Lower leg skin (tissue), 4 donors: Measurements from ENCODE around the gene JPT1. TPM values are rescaled to one million over a fixed set of nuclear protein-coding genes. Genes with fewer than 3 reads are reported as not detected.

Source experiments
- DNase-seq, 2 donors: peaks; one replicate each; pipeline ENCODE4 v3.0.0-alpha.2; 2019; ENCODE audit warnings: low spot score in 2 of 2
- H3K4me3 ChIP-seq: fragments of 200-600 bp; sonication (generic); 2 replicates; pipeline ENCODE4 v1.5.1; 2017; ENCODE audit warnings: mild to moderate bottlenecking, low read depth; ENCODE audit not compliant: poor library complexity, severe bottlenecking
- CTCF ChIP-seq, 3 donors: fragments of 450-650 bp; IDR thresholded peaks; one replicate each; pipeline ENCODE4 v1.5.1; 2016; ENCODE audit warnings: antibody characterized with exemption in 3 of 3, mild to moderate bottlenecking in 3 of 3, moderate library complexity in 2 of 3
- POLR2A ChIP-seq, 2 donors: fragments of 450-650 bp; IDR thresholded peaks; one replicate each; pipeline ENCODE4 v1.6.1; 2016 to 2017; ENCODE audit warnings: antibody characterized with exemption in 2 of 2, mild to moderate bottlenecking in 1 of 2, moderate library complexity in 1 of 2
- WGBS, 2 donors: methylation state at CpG; one replicate each; pipeline ENCODE4 v1.1.5; 2018; 5-methylcytosine and 5-hydroxymethylcytosine counted together
- intact Hi-C: fragments of 100-400 bp; cut with DNase I; formaldehyde crosslinking; loops from one replicate; pipeline ENCODE4 v1.15.0; 2023; ENCODE audit warnings: low total_unique reads
- total RNA-seq, 4 donors: library from RNA; depleted of rRNA; stranded (reverse); fragments of >200 nt; gene quantifications; one replicate each; pipeline ENCODE4 v1.1.0, GENCODE V29; 2016

JPT1 gene
- total RNA-seq, 4 donors from 2014 or later, result 30.2 to 56.4 (median 37.1) TPM

DNA sequence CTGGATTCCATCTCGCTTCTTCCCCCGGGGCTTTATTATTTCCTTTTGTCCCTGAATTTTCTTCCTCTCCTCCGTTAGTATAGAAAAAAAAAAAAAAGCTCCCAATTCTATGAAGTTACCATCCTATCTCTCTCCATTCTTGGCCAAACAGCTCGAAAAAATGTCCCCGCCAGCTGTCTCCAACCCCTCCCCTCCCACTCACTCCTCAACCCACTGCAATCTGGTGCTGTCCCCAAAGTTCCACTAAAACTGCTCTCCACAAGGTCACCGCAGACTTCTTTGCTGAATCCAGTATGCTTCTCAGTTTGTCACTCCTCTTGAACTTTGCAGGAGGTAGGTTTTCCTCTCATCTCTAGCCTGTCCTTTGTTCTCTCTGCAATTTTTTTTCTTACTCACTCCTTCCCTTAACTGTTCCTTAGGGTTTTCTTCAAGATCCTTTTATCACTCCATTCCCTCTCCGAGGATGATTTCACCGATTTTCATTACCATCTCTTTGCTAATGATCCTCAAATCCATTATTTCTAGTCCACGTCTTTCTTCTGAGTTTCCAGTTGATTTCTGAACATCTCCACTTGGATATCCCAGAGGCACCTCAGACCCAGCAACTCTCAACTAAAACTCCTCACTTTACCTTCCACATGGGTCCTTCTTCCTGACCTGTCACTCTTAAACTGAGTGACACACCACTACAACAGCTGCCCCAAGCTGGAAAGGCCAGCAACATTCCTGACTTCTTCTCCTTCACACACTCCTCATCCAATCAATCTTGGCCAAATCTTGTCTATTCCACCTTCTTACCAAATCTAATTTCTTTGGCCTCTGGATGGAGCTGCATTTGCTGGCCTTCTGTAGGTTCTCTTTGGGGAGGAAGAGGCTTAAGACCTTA lies 29.9 kb upstream of the JPT1 start:
- TF ChIP-seq CTCF (IDR thresholded peaks at IDR 0.05) (no peak), POLR2A (IDR thresholded peaks at IDR 0.05) (no peak)
- intact Hi-C loops, result no loop called here

DNA sequence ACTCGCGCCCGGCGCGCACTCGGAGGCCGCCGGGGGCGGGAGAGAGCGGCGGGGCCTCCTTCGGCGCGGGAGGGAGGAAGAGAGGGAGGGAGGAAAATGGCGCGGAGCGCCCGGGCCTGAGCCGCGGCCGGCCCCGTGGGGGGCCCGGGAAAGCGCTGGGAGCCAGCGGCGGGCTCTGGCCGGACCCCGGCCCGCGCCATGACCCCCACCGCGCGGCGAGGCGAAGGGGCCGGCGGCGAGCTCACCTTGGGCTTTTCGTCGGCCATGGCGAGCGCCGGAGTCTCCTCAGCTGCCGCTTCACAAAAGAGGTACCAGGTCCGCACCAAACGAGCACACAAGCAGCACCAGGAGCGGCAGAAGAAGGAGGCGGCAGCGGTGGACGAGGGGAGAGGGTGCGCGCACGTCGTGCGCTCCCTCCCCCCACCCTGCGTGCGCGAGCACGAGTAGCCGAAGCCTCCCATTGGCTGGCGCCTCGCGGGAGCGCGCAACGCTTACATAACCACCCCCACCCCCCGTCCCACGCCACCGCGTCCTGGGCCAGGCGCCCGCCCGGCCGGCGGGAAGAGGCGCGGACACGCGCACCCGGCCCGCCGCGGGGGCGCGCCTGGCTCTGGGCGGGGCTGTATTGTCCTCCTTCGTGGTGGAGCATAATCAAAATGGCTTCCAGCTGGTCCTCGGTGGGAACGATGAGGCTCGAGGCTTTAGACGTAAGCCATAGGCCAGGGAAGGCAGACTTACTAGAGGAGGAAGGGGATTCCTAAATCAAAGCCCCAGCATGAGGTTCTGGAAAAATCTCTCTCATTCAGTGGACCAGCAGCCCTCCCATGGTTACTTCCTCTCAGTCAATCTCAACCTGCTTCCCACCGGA lies 28.5 kb upstream of the JPT1 start, which contains the start of gene SUMO2:
Gene SUMO2 (minus strand): TSS at position 391 of the 868 bp plus-strand sequence. CDS start 125 bp downstream, at position 266.
- intact Hi-C loops, result no loop called here
- WGBS, 2 donors, result 0 to 3% methylated on average over 34 to 55 of the region's 92 CpGs
- peak; percentile 94 to 99 for DNase-seq
- peak within 1 kb of the TSS; percentile 93 for H3K4me3 ChIP-seq
- TF ChIP-seq POLR2A (IDR thresholded peaks at IDR 0.05), result peak in 1 of 2 donors; percentile 32
- no peak for TF ChIP-seq CTCF (IDR thresholded peaks at IDR 0.05)

More for the DNA sequence above, 29.9 kb upstream of the JPT1 start:
- 94 to 97% methylated on average over 9 of the region's 9 CpGs for WGBS, 2 donors
- no peak overlapping the region for H3K4me3 ChIP-seq
- DNase-seq, result no peak

GRCh38 chr17:75182319-75182568 lies 27.9 kb upstream of the JPT1 start:
- no peak for DNase-seq
- TF ChIP-seq CTCF (IDR thresholded peaks at IDR 0.05), result no peak
- TF ChIP-seq POLR2A (IDR thresholded peaks at IDR 0.05), result no peak
- intact Hi-C loops, result no loop called here
- WGBS, 2 donors, result 0 to 1% methylated on average over 24 to 33 of the region's 33 CpGs
- peak overlapping the region; percentile 93 for H3K4me3 ChIP-seq

DNA sequence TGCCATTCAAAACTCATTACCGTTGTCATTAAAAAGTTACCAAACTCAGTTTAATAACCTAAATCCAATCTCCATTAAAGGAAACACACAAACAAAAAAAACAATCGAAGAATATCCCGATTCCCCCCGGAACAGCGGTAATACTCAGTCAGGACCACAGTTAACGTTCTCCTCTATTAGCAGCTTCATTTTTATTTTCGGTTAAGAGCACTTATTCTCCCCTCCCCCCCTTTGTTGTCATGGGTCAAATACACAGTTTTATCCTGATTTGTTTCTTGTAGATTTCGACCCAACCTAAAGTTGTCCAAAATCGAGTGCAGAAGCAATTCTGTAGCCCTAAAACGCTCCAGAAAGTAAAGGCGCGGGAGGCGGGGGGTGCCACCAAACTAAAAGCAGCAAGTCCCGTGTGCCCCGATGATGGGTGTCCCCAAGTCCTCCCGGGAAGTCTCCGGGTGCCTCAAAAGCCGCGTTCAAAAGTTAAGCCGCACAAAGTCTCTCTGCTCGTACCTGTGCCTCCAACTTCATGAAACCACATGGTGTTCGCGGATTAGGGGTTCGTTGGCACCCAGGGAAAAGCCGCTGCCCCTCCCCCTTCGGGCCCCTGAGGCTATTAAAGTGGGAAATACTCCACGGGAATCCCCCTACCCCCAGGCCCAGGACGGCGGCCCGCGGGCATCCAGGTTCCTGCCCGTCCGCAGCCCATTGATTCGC lies 27.5 kb upstream of the JPT1 start:
- DNase-seq, result peak in 1 of 2 donors; percentile 88
- intact Hi-C loops, result no loop called here
- TF ChIP-seq POLR2A (IDR thresholded peaks at IDR 0.05) (no peak), CTCF (IDR thresholded peaks at IDR 0.05) (no peak)
- peak overlapping the region; percentile 93 for H3K4me3 ChIP-seq
- WGBS, 2 donors, result 0 to 1% methylated on average over 27 to 31 of the region's 34 CpGs

DNA sequence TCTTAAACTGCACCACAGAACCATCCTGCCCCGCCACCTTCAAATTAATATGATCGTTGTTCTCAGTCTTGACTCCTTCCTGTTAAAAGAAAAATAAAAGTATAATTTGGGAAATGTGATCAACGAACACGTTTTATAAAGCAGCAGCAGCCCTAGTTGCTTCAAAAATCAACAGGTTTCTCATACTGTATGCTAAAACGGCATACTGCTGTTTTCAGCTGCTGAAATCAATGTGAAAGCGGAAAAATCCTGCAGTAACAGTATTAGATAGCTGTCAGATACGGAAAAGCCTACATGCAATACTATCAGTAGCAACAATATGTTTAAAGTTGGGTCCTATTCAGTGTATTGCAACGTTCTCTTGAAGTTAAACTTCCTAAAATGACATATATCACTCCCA lies 26.8 kb upstream of the JPT1 start:
- no peak for TF ChIP-seq CTCF (IDR thresholded peaks at IDR 0.05)
- TF ChIP-seq POLR2A (IDR thresholded peaks at IDR 0.05), result no peak
- H3K4me3 ChIP-seq, result no peak overlapping the region
- intact Hi-C loops, result no loop called here
- 5 to 8% methylated on average over 8 of the region's 8 CpGs for WGBS, 2 donors
- DNase-seq, result no peak
